Stimulated activated CD4-positive, alpha-beta T cell treated with anti-CD3 and anti-CD28 coated beads, Interleukin-2, amount 100 ng/mL, for 48 hours (primary cell): ENCODE data around the gene EFNB3.

Source experiments
- DNase-seq, 2 donors: peaks; one replicate each; pipeline ENCODE4 v3.0.0-alpha.2; 2020

The EFNB3 gene

DNA sequence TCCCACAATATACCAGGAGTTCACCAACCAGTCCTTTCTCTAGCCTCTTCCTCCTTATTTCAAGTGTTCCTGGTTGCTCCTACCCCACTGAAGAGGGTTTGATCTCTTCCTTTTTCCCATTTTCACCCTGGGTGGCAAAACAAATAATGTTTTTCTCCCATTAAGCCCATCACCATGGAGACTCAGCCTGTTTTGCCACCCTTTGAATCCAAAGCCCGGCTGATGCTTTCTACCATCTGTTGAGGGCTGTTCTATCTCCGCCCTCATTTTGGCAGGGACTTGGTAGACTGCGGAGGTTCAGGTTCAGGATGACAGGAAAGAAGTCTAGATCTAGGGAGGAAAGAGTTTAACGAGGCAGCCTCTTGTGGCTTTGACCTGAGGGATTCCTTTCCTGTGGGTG, 15.1 kb downstream of the EFNB3 start:
- DNase-seq, result no peak

GRCh38 chr17:7721612-7722011, 16.6 kb downstream of the EFNB3 start:
- no peak for DNase-seq

- no peak for DNase-seq
Observed at GRCh38 chr17:7727886-7728285, 22.9 kb downstream of the EFNB3 start.

GRCh38 chr17:7729816-7730215, 24.8 kb downstream of the EFNB3 start:
- no peak for DNase-seq

GRCh38 chr17:7732981-7733539, 28.1 kb downstream of the EFNB3 start:
- DNase-seq, result no peak

- no peak for DNase-seq
Observed at GRCh38 chr17:7737601-7738000, 32.6 kb downstream of the EFNB3 start.

DNA sequence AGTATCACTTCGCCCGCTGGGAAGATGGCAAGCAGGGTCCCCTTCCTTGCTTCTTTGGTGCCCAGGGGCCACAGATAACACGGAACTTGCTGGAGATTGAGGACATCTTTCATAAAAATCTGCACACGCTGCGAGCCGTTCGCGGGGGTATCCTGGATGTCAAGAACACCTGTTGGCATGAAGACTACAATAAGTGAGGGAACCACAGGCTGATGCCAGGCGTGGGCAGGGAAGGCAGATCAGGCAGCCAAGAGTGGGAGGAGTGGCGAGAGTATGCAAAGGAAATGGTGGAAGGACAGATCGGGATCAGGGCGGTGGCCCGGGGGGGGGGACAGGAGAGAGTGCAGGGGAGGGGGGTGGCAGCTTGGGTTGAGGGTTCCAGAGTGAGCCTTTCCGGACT, 34.7 kb downstream of the EFNB3 start:
- no peak for DNase-seq

DNA sequence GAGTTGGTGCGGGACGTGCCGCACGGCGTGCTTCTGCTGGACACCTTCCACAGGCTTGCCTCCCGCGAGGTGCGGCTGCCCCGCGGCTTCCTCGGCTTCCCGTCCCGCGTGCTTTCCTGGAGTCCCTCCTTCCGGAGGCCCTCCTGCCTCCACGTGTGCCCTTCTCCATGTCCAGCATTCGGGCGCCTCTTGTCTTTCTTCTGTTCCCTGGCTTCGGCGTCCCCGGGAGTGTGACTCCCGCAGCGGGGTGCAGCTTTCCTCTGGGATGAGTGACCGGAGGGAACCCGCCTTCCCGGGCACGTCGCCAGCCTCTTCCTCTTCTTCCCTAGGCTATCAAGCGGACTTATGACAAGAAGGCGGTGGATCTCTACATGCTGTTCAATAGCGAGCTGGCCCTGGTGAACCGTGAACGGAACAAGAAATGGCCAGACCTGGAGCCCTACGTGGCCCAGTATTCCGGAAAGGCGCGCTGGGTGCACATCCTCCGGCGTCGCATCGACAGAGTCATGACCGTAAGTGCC, 35.5 kb downstream of the EFNB3 start:
- no peak for DNase-seq

- no peak for DNase-seq
Observed at GRCh38 chr17:7742729-7743128, 37.7 kb downstream of the EFNB3 start.

GRCh38 chr17:7744416-7744815, 39.4 kb downstream of the EFNB3 start:
- DNase-seq, result no peak

- no peak for DNase-seq
Observed at GRCh38 chr17:7745748-7746470, 40.9 kb downstream of the EFNB3 start.

- no peak for DNase-seq
Observed at GRCh38 chr17:7747635-7748071, 42.7 kb downstream of the EFNB3 start.

- DNase-seq, result no peak
Observed at GRCh38 chr17:7748076-7748775, 43.2 kb downstream of the EFNB3 start.

- DNase-seq, result no peak
Observed at GRCh38 chr17:7750321-7750821, 45.4 kb downstream of the EFNB3 start.

GRCh38 chr17:7754656-7755055, 49.7 kb downstream of the EFNB3 start:
- DNase-seq, result no peak

GRCh38 chr17:7755095-7755890, 50.3 kb downstream of the EFNB3 start:
- no peak for DNase-seq

- no peak for DNase-seq
Observed at GRCh38 chr17:7756968-7757367, 52.0 kb downstream of the EFNB3 start.
